K562 (cell line): ENCODE measurements around the gene IDI2. TPM values are rescaled to one million over a fixed set of nuclear protein-coding genes. Genes with fewer than 3 reads are reported as not detected.

Source experiments
- ATAC-seq: fragments of 200-7000 bp; cut with Tn5 transposase; 3 replicates; pipeline ENCODE4 v1.9.1; 2020; ENCODE audit warnings: moderate library complexity
- BruUV-seq: library from RNA; stranded (reverse); fragments of 400-500 nt; replicated peaks from 2 replicates; lab custom pipeline; 2021; lab: Mats Ljungman, UMichigan
- CTCF ChIA-PET: fragments of 300-600 bp; formaldehyde crosslinking; extraction: SDS; loops from one replicate; lab custom pipeline; 2021; ENCODE audit warnings: low intra/inter-chr PET ratio; lab: Yijun Ruan, JAX
- POLR2A ChIA-PET: fragments of 300-600, 350-650 bp; sonication (Branson Sonifier 250); formaldehyde crosslinking; extraction: SDS; loops from one replicate; lab custom pipeline; 2021; ENCODE audit warnings: antibody characterized with exemption, inconsistent platforms; lab: Yijun Ruan, JAX
- DNase-seq, 4 experiments: peaks; one replicate each; pipeline versions ENCODE4 v3.0.0 to v3.0.0-alpha.2; 2011 to 2018; ENCODE audit warnings: low spot score in 3 of 4, mixed read lengths in 3 of 4; ENCODE audit errors: extremely low read depth in 1 of 4
- FAIRE-seq: peaks from 2 replicates; lab custom pipeline; 2011; peaks lifted over from hg19 to GRCh38; lab: Jason Lieb, UNC
- H2AFZ ChIP-seq: 2 replicates; pipeline ENCODE4 v1.6.0; 2011; ENCODE audit warnings: low read depth, low read length, control low read depth, inconsistent platforms
- H3K27ac ChIP-seq: fragments of 200-600 bp; 3 replicates; pipeline ENCODE4 v1.8.0; 2011; ENCODE audit warnings: low read depth, mild to moderate bottlenecking, control low read depth, inconsistent platforms, low read length, moderate library complexity, mixed read lengths; ENCODE audit errors: extremely low read depth
- H3K27me3 ChIP-seq, 2 experiments: fragments of 300-600 bp in 1 of 2; 2 replicates in 1 of 2; 3 replicates in 1 of 2; pipeline versions ENCODE4 v1.6.0 to v1.8.0; 2011; ENCODE audit warnings: inconsistent platforms in 2 of 2, low read length in 2 of 2, mild to moderate bottlenecking in 1 of 2, mixed read lengths in 1 of 2, moderate library complexity in 1 of 2; ENCODE audit not compliant: control insufficient read depth in 2 of 2, insufficient read depth in 2 of 2
- H3K36me3 ChIP-seq: fragments of 300-600 bp; 3 replicates; pipeline ENCODE4 v1.8.0; 2011; ENCODE audit warnings: mild to moderate bottlenecking, low read length, inconsistent platforms; ENCODE audit not compliant: control insufficient read depth, insufficient read depth
- H3K4me1 ChIP-seq, 2 experiments: fragments of 200-600 bp in 1 of 2; replicated peaks in 1 of 2; 2 replicates in 1 of 2; 3 replicates in 1 of 2; pipeline versions ENCODE4 v1.5.1 to v1.8.0; 2011; ENCODE audit warnings: inconsistent platforms in 2 of 2, low read length in 2 of 2, mild to moderate bottlenecking in 1 of 2, mixed read lengths in 1 of 2, moderate library complexity in 1 of 2; ENCODE audit not compliant: control insufficient read depth in 2 of 2, insufficient read depth in 2 of 2
- H3K4me2 ChIP-seq: 2 replicates; pipeline ENCODE4 v1.6.1; 2011; ENCODE audit warnings: low read length, control low read depth, inconsistent platforms, mixed read lengths; ENCODE audit not compliant: insufficient read depth
- H3K4me3 ChIP-seq: fragments of 200-600 bp; sonication (generic), shearing (Covaris generic); 2 replicates; pipeline ENCODE4 v1.5.1; 2016; ENCODE audit warnings: control low read depth, inconsistent platforms
- H3K79me2 ChIP-seq: fragments of 200-600 bp; 3 replicates; pipeline ENCODE4 v1.8.0; 2011; ENCODE audit warnings: low read length, inconsistent platforms; ENCODE audit not compliant: control insufficient read depth, insufficient read depth
- H3K9ac ChIP-seq, 2 experiments: 2 replicates each; pipeline versions ENCODE4 v1.6.0 to v1.6.1; 2011; ENCODE audit warnings: low read depth in 2 of 2, low read length in 2 of 2, control low read depth in 1 of 2, inconsistent platforms in 1 of 2, mild to moderate bottlenecking in 1 of 2, mixed read lengths in 1 of 2; ENCODE audit not compliant: insufficient read depth in 1 of 2
- H3K9me1 ChIP-seq: one replicate; pipeline ENCODE4 v1.6.0; 2011; ENCODE audit warnings: inconsistent platforms, mild to moderate bottlenecking, low read length, moderate library complexity; ENCODE audit not compliant: control insufficient read depth, insufficient read depth
- H3K9me3 ChIP-seq: replicated peaks from 2 replicates; pipeline ENCODE4 v1.5.1; 2011; ENCODE audit warnings: low read depth, low read length, inconsistent platforms; ENCODE audit not compliant: control insufficient read depth, insufficient read depth
- H4K20me1 ChIP-seq: replicated peaks from 2 replicates; pipeline ENCODE4 v1.6.1; 2011; ENCODE audit warnings: low read length, inconsistent platforms, mixed read lengths; ENCODE audit not compliant: control insufficient read depth, insufficient read depth
- ADNP ChIP-seq: fragments of 200-800 bp; sonication (Bioruptor generic); IDR thresholded peaks from 2 replicates; pipeline ENCODE4 v1.6.1; 2016; ENCODE audit warnings: missing genetic modification characterization, missing compliant biosample characterization
- ARID1B ChIP-seq: fragments of 450-650 bp; IDR thresholded peaks from 2 replicates; pipeline ENCODE4 v1.6.1; 2016; ENCODE audit warnings: antibody characterized with exemption, mild to moderate bottlenecking, inconsistent platforms
- CTBP1 ChIP-seq: fragments of 450-650 bp; IDR thresholded peaks from 2 replicates; pipeline ENCODE4 v1.6.1; 2016; ENCODE audit warnings: borderline replicate concordance
- FOXM1 ChIP-seq, 2 experiments: fragments of 450-650 bp in 1 of 2; sonication (generic) in 1 of 2; formaldehyde crosslinking in 1 of 2; IDR thresholded peaks; 2 replicates each; pipeline versions ENCODE4 v1.6.1 to v1.9.0; 2017 to 2022; ENCODE audit warnings: low read depth in 2 of 2, mild to moderate bottlenecking in 2 of 2, missing genetic modification reagents in 1 of 2, moderate library complexity in 1 of 2
- GABPB2 ChIP-seq: fragments of 250-450 bp; sonication (Bioruptor Pico); conservative IDR thresholded peaks from 2 replicates; pipeline ENCODE4 v1.5.1; 2021; ENCODE audit warnings: mild to moderate bottlenecking
- GATA2 ChIP-seq: sonication (generic); formaldehyde crosslinking; IDR thresholded peaks from 2 replicates; pipeline ENCODE4 v1.4.0; 2020; ENCODE audit warnings: mild to moderate bottlenecking, missing genetic modification reagents
- HDAC1 ChIP-seq, 2 experiments: fragments of 450-650 bp; IDR thresholded peaks; 2 replicates each; pipeline ENCODE4 v1.6.1; 2016 to 2017; ENCODE audit warnings: inconsistent platforms in 1 of 2, mild to moderate bottlenecking in 1 of 2, moderate library complexity in 1 of 2
- MTA1 ChIP-seq: fragments of 450-650 bp; IDR thresholded peaks from 2 replicates; pipeline ENCODE4 v1.6.1; 2017; ENCODE audit warnings: borderline replicate concordance
- NFATC3 ChIP-seq: fragments of 450-650 bp; IDR thresholded peaks from 2 replicates; pipeline ENCODE4 v1.6.1; 2017; ENCODE audit warnings: mild to moderate bottlenecking
- POLR2AphosphoS5 ChIP-seq: IDR thresholded peaks from 2 replicates; pipeline ENCODE4 v1.6.1; 2011; ENCODE audit warnings: mild to moderate bottlenecking, low read depth, low read length, moderate library complexity; ENCODE audit not compliant: control insufficient read depth, insufficient read depth
- PTBP1 ChIP-seq: fragments of 200-400 bp; formaldehyde crosslinking; IDR thresholded peaks from 2 replicates; pipeline ENCODE4 v1.6.1; 2017; ENCODE audit warnings: low read depth, low read length
- RCOR1 ChIP-seq, 2 experiments: IDR thresholded peaks; 2 replicates each; pipeline ENCODE4 v1.6.1; 2012; ENCODE audit warnings: low read depth in 2 of 2, low read length in 2 of 2, borderline replicate concordance in 1 of 2, improper control_type of control experiment in 1 of 2
- RNF2 ChIP-seq: sonication (generic); IDR thresholded peaks from 2 replicates; pipeline ENCODE4 v1.6.1; 2016
- ZMIZ1 ChIP-seq, 2 experiments: fragments of 150-350 bp in 1 of 2; IDR thresholded peaks; 2 replicates each; pipeline ENCODE4 v1.6.1; 2012 to 2016; ENCODE audit warnings: low read depth in 2 of 2, low read length in 2 of 2, mild to moderate bottlenecking in 1 of 2, moderate library complexity in 1 of 2
- ZNF584 ChIP-seq: fragments of 200-800 bp; sonication (Bioruptor generic); IDR thresholded peaks from 2 replicates; pipeline ENCODE4 v1.6.1; 2016; ENCODE audit warnings: low read depth, mild to moderate bottlenecking, missing genetic modification characterization, missing compliant biosample characterization
- ZNF639 ChIP-seq, 2 experiments: fragments of 200-800 bp in 1 of 2; sonication (Bioruptor generic) in 1 of 2; sonication (generic) in 1 of 2; formaldehyde crosslinking in 1 of 2; IDR thresholded peaks in 1 of 2; conservative IDR thresholded peaks in 1 of 2; 2 replicates each; pipeline versions ENCODE4 v1.5.0 to v1.6.1; 2016 to 2020; ENCODE audit warnings: missing compliant biosample characterization in 1 of 2, missing genetic modification characterization in 1 of 2, missing genetic modification reagents in 1 of 2
- WGBS: fragments of 100-300 bp; shearing (Covaris generic); methylation state at CpG from one replicate; pipeline ENCODE4 v1.1.6; 2016; ENCODE audit warnings: low coverage, mixed read lengths; ENCODE audit not compliant: insufficient coverage; ENCODE audit errors: missing lambda C conversion rate; 5-methylcytosine and 5-hydroxymethylcytosine counted together
- in situ Hi-C: fragments of 300-500 bp; cut with MboI; formaldehyde crosslinking; loops from 4 replicates; pipeline ENCODE4 v1.15.0; 2018; ENCODE audit warnings: inconsistent platforms, mixed read lengths
- intact Hi-C: fragments of 100-400 bp; cut with micrococcal nuclease; formaldehyde crosslinking; loops from 2 replicates; pipeline ENCODE4 v1.14.2; 2022
- polyA plus RNA-seq, 8 experiments: library from polyadenylated mRNA; depleted of rRNA in 4 of 8; stranded (reverse) in 5 of 8; unstranded in 3 of 8; fragments of >200 nt; fragmentation: Nextera tagmentation in 2 of 8; fragmentation: Illumina TruSeq in 1 of 8; extraction: Ambion mirVana in 2 of 8; extraction: Trizol in 1 of 8; gene quantifications; 2 replicates each; pipeline versions ENCODE4 v1.2.1 to v1.2.3, GENCODE V29; 2011 to 2014; ENCODE audit warnings: inconsistent platforms in 1 of 8, missing spikeins in 1 of 8
- total RNA-seq, 7 experiments: library from RNA; depleted of rRNA in 6 of 7; stranded (reverse); fragments of >200 nt in 6 of 7; fragmentation: Illumina TruSeq in 2 of 7; extraction: Trizol in 2 of 7; gene quantifications; 2 replicates each; pipeline versions ENCODE4 v1.2.1 to v1.2.3, GENCODE V29; 2011 to 2021; ENCODE audit warnings: low replicate concordance in 1 of 7

Gene IDI2
- total and polyA plus RNA-seq, 9 of the 15 experiments (the other 6 are each of a cell fraction or from before 2014, with no cell fraction given): not detected

- peaks cover 5 to 13% of the 10 kb centered on the region in 2 experiments; a peak in 4 of 5 replicates for H3K4me1 ChIP-seq
- in situ Hi-C loops: no loop called here
- peak overlapping the region; percentile 58; the same call in 2 of the 3 replicates for H3K27ac ChIP-seq
- H2AFZ ChIP-seq: no peak overlapping the region
- BruUV-seq: no TSS peak
- H3K79me2 ChIP-seq: peaks cover 26% of the 10 kb centered on the region; the same call in 2 of the 3 replicates
- H4K20me1 ChIP-seq: peaks cover 18% of the 10 kb centered on the region
- peaks cover 99% of the 10 kb centered on the region for H3K36me3 ChIP-seq
- CTCF ChIA-PET: no interaction called here
- POLR2A ChIA-PET: interaction anchor here (1.0 to 1.3 kb wide), 3 partner anchors 10 to 22 kb away, joined by 3 read pairs; no protein-coding TSS in a partner anchor
- H3K9me3 ChIP-seq: no peaks in the 10 kb centered on the region
- H3K9ac ChIP-seq: peak overlapping the region in 1 of 2 experiments; percentile 60; a peak in 1 of 4 replicates
- FAIRE-seq (peak; percentile 72), DNase-seq (peak; percentile 59 to 82 (median 66)), ATAC-seq (peak; percentile 90)
- 51% methylated on average over 9 of the region's 9 CpGs for WGBS
- intact Hi-C loops: no loop called here
- H3K4me3 ChIP-seq: no peak overlapping the region
- H3K27me3 ChIP-seq: no peaks in the 10 kb centered on the region
- H3K9me1 ChIP-seq: peaks cover 4% of the 10 kb centered on the region
- peak overlapping the region; percentile 1; the same call in 1 of the 2 replicates for H3K4me2 ChIP-seq
- TF ChIP-seq ZNF639 (CRISPR knock-in tag; conservative IDR thresholded peaks at IDR 0.05 in 1 of 2, IDR thresholded peaks at IDR 0.05 in 1 of 2): peak in 1 of 2 experiments; percentile 55; a peak in 1 of 4 replicates
- peak in 1 of 2 experiments; percentile 49; a peak in 1 of 4 replicates for TF ChIP-seq ZMIZ1 (IDR thresholded peaks at IDR 0.05; ENCODE audit: low read depth in 2 of 2, low read length in 2 of 2)
- TF ChIP-seq MTA1: 0 out of 2 replicates have a peak, but pooled peaks have one; percentile 55
- TF ChIP-seq GABPB2: no peak
- TF ChIP-seq GATA2 (CRISPR knock-in tag): peak; percentile 61; the same call in 1 of the 2 replicates
- TF ChIP-seq ADNP (tag): no peak
- peak; percentile 98 for TF ChIP-seq PTBP1
- TF ChIP-seq RNF2: no peak
- TF ChIP-seq ARID1B: peak; percentile 87
- peak; percentile 55 for TF ChIP-seq FOXM1 (IDR thresholded peaks at IDR 0.05; ENCODE audit: low read depth)
- TF ChIP-seq FOXM1 (CRISPR knock-in tag; IDR thresholded peaks at IDR 0.05; ENCODE audit: low read depth): no peak
- 0 out of 4 replicates have a peak, but pooled peaks of 1 of the 2 experiments have one; percentile 22 for TF ChIP-seq HDAC1 (IDR thresholded peaks at IDR 0.05)
- TF ChIP-seq ZNF584 (CRISPR knock-in tag): no peak
- no peak for TF ChIP-seq NFATC3
- TF ChIP-seq CTBP1: peak; percentile 17; the same call in 1 of the 2 replicates
- TF ChIP-seq RCOR1 (IDR thresholded peaks at IDR 0.05; ENCODE audit: borderline replicate concordance in 1 of 2, low read depth in 2 of 2, low read length in 2 of 2): peak in 1 of 2 experiments; percentile 75; a peak in 2 of 4 replicates
- TF ChIP-seq POLR2AphosphoS5: peak; percentile 73
Observed at GRCh38 chr10:1009071-1009494, 16.6 kb downstream of the IDI2 start.
